NCI-H446 (cell line): ENCODE results near the gene XYLT1.

Experiments used
- DNase-seq, 2 experiments: peaks; one replicate each; lab custom pipeline; 2025; lab: John Stamatoyannopoulos, UW

Gene XYLT1

DNA sequence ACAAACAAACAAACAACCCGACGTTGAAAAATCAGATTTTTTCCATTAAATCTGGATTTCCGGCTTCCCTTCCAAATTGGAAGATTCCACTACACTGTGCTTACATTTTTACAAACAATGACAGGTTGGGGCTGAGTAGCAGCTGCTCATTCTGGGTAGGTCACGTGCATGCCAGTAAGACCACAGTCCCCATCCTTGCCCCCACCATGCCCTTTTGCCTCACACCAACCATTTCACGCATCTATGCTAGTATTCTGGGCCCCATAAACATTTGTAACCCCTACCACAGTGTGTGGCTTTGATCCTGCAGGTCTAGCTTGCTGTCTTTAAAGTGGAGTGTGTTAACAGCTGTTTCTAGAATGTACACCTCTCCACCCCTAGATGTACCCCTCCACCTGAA, 366.1 kb downstream of the XYLT1 start:
- no peak for DNase-seq

DNA sequence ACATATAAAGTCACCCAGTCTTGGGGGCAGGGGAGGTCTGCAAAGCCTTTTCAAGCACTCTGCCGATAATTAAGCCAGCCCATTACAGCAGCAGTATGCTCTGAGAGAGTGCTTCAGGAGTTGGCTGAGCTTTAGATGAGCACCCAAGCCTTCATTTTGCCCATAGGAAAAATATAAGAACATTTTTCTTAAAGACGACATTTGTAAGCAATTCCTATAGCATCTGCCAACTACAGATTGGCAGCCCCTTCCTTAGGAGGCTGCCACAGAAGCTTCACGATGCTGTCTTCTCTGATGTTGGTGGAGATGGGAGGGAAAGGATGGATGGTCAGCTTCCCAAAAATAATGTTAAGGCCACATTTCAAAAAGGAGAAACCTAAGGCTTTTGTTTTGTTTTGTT, 367.5 kb downstream of the XYLT1 start:
- no peak for DNase-seq

DNA sequence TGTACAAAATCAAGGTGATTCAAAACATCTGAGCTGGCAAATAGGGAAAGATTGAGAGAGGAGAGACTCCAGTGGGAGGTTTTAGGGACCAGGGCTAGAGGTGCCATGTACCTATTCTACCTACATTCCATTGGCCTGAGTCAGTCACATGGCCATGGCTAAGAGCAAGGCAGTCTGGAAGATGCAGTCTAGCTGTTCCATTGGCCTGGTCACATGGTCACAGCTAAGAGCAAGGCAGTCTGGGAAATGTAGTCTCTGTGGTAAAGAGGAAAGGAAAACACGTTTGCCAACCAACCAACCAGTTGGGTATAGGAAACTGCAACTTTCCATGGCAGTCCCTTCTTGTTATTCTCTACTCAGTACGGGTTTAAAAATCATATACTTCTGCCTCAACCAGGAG, 369.1 kb downstream of the XYLT1 start:
- DNase-seq: no peak

DNA sequence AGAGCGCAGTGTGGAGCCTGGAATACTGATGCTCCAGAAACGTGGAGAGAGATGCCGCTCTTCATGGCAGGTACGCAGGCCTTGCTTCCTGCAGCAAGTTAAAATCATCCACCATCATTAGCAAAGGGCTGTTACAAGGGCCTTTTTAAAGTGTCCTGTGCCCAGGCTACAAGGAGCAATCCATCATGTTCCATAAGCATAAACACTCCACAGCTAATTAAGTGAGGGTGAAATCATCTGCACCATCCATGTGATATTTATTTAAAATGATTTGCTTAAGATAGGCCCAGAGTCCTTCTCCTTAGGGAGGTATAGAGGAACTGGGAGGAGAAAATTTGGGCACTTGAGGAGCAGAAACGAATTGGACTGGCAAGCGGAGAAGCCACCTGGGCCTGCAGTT, 372.1 kb downstream of the XYLT1 start:
- DNase-seq: no peak

DNA sequence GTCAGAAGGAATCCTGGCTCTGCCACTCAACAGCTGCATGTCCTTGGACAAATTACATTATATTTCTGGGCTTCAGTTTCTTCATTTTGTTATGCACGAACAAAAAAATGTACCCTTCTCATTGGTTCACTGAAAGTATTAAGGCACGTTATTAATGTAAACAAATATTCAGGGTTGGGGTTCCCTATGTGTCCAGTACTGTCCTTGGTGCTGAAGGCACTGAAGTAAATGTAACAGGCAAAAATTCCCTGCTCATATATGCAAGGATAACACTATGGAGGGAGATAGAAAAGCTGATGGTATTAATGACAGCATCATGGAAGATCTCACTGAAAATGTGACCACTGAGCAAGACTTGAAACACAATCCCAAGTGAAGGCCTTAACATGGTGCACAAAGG, 386.6 kb downstream of the XYLT1 start:
- DNase-seq: no peak

DNA sequence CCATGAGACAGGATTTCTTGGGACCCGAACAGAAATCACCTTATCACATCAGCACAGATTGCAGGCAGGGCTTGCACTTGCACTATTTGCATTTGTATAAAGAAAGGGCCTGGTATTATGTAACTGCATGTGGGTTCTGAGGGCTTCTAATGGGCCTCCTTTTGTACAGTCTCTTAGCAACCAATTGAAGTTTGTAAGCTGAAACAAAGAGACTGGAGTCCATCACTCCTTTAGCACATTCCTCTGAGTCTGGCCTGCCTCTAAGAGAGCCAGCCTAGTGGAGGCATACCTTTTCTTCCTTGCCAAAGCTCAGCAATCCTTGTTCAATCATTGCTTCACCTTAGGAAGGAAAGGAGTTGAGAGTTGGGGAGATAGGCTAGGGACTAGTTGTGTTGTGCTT, 387.1 kb downstream of the XYLT1 start:
- no peak for DNase-seq

DNA sequence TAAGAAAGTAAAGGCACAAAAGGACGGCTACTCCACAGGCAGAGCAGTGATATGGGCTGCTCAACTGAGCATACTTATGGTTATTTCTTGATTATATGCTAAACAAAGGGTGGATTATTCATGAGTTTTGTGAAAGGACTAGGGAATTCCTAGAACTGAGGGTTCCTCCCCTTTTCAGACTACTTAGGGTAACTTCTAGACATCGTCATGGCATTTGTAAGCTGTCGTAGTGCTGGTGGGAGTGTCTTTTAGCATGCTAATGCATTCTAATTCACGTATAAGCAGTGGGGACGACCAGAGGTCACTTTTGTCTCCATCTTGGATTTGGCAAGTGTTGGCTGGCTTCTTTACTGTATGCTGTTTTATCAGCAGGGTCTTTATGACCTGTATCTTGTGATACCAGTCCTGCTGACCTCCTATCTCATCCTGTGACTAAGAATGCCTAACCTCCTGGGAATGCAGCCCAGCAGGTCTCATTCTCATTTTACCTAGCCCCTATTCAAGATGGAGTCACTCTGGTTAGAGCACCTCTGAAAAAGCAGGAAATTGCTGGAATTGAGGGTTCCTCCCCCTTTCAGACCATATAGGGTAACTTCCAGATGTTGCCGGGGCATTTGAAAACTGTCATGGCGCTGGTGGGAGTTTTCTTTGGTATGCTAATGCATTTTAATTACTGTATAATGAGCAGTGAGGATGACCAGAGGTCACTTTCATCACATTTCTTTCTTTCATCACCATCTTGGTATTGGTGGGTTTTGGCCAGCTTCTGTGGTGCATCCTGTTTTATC, 388.5 kb downstream of the XYLT1 start:
- DNase-seq: no peak

DNA sequence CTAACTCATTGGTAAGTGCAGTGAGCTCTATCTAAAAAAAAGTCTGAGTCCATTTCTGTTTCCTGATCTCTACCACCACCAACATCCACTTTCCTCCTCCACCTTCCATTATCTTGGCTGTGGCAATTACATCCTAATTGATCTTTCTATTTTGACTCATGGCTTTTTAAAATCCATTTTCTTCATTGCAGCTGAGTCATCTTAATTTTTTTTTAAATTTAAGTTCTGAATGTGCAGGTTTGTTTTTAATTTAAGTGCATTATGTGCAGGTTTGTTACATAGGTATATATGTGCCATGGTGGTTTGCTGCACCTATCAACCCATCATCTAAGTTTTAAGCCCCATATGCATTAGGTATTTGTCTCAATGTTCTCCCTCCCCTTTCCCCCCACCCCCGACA, 390.7 kb downstream of the XYLT1 start:
- no peak for DNase-seq

DNA sequence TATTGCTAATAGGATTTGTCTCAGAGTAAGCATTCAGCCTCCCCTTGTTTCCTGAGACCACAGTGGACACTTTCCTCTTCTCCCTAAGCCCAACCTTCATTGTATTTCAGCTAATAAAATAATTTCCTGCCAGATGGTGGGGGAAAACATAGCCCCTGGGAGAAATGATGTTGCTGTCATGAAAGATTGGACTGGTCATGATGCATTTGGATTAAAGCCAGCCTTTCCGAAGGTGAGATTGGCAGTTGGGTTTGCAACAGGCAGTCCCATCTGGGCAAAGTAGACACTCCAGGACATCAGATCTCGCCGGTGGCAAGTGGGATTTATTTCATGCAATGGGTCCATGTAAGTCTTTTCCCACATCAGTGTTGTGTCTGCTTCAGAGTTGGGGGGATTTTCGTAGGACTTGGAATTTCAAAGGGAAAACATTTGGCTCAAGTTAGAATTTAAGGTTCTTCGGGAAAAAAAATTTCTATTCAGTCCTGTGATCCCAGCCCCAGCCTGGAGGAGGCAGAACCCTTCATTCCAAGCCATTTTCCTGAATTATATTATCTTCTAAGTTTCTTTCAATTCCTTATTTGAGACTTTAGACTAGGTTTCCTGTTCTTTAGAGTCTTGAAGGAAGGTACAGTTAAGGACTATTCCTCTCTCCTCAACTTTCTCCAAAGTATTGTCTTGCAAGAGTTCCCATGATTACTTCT, 391.7 kb downstream of the XYLT1 start:
- peak in 1 of 2 experiments; percentile 1 for DNase-seq

DNA sequence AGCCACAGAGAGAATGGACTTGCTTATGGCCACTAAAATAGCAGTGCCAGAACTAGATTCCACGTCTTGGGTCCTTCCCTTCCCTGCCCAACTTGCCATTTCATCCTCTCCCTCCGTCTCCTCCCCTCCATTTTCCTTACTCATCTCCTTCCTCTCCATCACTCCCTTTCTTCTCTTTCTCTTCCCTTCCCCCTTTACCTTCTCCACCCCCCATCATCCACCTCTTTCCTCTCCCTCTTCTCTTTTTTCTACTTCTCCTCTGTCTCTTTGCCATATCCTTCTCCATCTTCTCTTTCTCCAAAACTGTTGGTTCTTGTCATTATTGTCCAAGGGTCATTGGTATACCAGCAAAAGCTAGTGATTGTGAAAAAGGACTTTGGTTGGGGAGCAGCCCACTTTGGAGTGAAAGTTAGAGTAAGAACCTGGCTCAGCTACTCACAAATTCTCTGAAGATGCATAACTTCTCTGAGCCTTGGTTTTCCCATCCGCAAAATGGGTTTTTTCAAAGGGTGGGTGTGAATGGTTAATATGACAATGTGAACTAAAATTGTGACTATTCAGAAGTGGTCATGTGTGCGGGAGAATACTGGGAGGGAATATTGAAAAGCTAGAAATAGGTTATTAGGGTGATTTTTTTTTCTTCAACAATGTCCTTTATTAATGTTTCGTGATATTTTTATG, 393.8 kb downstream of the XYLT1 start:
- no peak for DNase-seq

DNA sequence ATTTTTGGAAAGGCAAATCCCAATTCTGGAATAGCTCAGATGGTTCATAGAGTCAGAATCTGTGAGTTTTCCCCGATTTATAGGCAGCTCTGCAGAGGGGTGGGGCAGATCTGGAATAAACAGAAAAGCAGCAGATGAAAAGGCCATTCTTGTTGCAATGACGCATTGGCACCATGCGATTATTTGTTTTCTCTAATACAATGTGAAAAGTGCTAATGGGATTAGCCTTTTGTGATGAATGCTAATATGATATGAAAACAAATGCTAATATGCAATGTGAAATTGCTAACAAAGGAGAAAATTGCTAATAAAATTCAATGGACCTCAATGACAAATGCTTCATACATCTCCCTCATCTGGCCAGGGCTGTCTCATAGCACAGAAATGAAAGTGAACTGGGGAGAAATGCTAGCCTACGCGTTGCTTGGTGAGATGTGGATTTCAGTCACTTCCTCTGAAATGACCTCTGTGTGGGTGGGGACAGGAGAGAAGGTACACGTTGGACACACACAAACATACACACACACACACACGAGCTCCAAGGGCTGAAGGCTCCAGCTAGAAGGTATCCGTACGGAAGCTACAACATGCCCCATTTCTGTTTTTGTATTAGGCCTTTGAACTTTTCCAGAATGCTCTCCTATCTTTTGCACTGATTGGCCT, 394.5 kb downstream of the XYLT1 start:
- no peak for DNase-seq

DNA sequence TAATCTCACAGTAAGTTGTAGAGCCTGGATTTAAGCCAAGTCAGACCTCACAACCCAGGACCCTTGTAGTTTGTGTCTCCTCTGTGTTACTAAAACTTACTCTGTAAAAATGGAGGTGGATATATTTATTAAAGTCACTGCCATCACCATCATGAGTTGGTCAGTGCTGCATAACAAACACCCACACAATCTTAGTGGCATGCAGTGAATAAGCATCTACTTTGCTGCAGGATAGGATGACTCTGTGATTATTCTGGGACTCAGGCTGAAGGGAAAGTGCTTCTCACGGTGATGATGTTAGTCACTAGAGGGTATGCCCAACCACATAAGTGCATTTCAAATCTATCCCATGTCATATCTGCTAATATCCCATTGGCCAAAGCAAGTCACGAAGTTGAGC, 398.7 kb downstream of the XYLT1 start:
- no peak for DNase-seq

- DNase-seq: peak in 1 of 2 experiments; percentile 3
These were observed 399.7 kb downstream of the XYLT1 start for GRCh38 chr16:17070882-17071592.

GRCh38 chr16:17069681-17070080, 401.1 kb downstream of the XYLT1 start:
- no peak for DNase-seq

DNA sequence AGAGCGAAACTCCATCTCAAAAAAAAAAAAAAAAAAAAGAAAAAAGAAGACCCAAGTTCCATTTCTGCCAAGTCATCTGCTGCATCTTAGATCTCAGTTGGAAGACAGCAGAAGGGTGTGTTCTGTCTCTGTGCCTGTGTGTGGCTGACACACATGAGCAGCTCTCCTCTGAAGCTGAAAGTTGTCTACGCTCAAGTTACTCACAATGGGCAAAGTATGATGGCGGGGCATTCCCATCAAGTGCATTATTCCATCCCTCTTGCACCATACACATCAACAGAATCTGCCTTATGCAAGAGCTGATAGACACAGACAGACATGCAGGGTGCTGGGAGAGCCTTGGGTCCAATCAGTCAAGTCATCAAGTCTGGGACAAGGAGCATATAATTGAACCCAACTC, 402.2 kb downstream of the XYLT1 start:
- no peak for DNase-seq

DNA sequence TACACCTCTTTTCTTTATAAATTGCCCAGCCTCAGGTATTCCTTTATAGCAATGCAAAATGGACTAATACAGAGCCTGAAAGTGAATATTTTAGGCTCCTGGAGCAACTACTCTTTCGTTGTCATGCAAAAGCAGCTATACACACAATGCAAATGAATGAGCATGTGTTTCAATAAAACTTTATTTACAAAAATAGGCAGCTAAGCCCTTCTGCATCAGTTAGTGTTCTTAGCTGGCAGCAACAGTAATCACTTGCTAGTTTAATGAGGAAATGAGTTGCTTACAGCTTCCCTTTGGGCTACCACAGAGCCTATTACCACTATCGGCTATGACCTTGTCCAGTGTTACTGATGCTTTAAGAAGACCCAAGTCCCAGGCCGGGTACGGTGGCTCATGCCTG, 402.9 kb downstream of the XYLT1 start:
- DNase-seq: no peak

DNA sequence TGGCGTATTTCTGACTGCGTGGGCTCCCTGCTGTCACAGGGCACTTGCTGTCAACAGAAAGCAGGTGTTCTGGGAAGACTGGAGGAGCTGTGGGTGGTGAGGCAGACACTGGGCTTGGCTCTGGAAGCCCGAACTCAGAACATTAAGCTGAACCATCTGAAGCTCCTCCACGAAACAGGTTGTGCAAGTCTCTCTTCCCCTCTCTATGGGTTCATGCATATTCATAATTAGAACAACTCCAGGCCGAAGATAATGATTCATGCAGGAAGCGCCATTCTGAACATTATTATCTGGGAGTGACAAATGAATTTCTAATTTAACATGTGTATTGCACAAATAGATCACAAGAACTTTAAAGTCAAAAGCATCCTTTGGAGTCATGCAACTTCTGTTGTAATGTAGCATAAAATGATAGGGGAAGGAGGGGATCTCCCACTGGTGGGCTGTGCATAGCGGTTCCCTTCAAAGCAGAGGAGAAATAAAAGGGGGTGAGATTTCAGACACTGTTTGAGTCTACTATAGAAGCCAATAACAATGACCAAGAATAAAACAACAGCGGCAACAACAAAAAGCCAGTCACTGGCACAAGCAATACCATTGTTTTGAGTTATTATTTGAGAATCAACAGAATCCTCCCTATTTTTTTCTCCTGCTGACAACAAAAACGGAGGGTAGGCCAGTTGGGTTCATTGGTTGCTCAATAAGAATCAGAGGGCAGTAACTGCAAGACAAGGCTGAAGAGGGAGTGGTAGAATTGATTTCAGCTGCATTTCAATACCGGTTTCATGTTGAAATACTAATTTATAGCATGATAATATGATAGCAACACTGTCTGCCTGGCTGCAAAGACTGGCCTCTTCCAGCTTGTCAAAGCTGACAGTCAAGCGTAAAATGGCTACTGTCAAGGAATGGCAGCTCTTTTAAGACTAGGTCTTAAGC, 407.3 kb downstream of the XYLT1 start:
- DNase-seq: no peak

GRCh38 chr16:17062676-17063075, 408.1 kb downstream of the XYLT1 start:
- DNase-seq: no peak

- DNase-seq: no peak
These were observed 409.4 kb downstream of the XYLT1 start for GRCh38 chr16:17061326-17061725.

- DNase-seq: no peak
These were observed 412.3 kb downstream of the XYLT1 start for GRCh38 chr16:17058471-17058870.

DNA sequence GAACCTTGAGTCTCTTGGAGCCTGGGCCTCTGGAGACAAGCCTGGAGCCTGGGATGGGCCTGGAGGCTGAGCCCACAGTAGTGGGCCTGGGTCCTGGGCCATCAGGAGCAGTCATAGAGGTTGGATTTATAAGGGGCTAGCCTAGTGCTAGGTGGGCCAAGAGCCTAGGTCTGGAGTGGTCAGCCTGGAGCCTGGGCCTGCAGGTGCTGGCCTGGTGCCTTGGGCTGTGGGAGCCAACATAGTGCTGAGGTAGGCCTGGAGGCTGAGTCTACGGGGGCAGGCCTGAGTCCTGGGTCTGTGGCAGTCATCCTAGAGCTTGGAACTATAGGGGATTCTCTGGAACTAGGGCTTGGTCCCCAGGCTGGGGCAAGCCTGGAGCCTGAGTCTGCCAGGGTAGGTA, 414.1 kb downstream of the XYLT1 start:
- no peak for DNase-seq
